MM.1S (cell line): ENCODE data around the gene CA5A.
"Not testable (repeated sequence)": the region's sequence is repeated elsewhere in the genome, so short reads cannot be mapped to it uniquely, and the experiment has no call there.

Experiments
- DNase-seq: peaks from one replicate; pipeline ENCODE4 v3.0.0-alpha.2; 2015
- H2AFZ ChIP-seq: fragments of 300-600 bp; sonication (generic); 2 replicates; pipeline ENCODE4 v1.6.0; 2016; ENCODE audit warnings: antibody characterized with exemption, low read length
- H3F3A ChIP-seq: fragments of 300-600 bp; sonication (generic); 2 replicates; pipeline ENCODE4 v1.6.1; 2016; ENCODE audit warnings: mild to moderate bottlenecking, antibody characterized with exemption, low read length, moderate library complexity, mixed read lengths; ENCODE audit not compliant: insufficient read depth
- H3K27ac ChIP-seq: fragments of 300-600 bp; sonication (generic); 2 replicates; pipeline ENCODE4 v1.5.1; 2016; ENCODE audit warnings: mild to moderate bottlenecking, low read length
- H3K27me3 ChIP-seq: fragments of 300-600 bp; sonication (generic); replicated peaks from 2 replicates; pipeline ENCODE4 v1.6.0; 2016; ENCODE audit warnings: low read length; ENCODE audit not compliant: insufficient read depth
- H3K36me3 ChIP-seq: fragments of 300-600 bp; sonication (generic); replicated peaks from 2 replicates; pipeline ENCODE4 v1.6.1; 2016; ENCODE audit warnings: mild to moderate bottlenecking, low read length, mixed read lengths; ENCODE audit not compliant: insufficient read depth
- H3K4me1 ChIP-seq: fragments of 300-600 bp; sonication (generic); 2 replicates; pipeline ENCODE4 v1.6.1; 2016; ENCODE audit warnings: low read length, mixed read lengths
- H3K4me2 ChIP-seq: fragments of 300-600 bp; sonication (generic); 2 replicates; pipeline ENCODE4 v1.6.0; 2016; ENCODE audit warnings: low read depth, low read length
- H3K4me3 ChIP-seq: fragments of 300-600 bp; sonication (generic); 2 replicates; pipeline ENCODE4 v1.5.1; 2016; ENCODE audit warnings: low read length, mixed read lengths
- H3K79me2 ChIP-seq: fragments of 300-600 bp; sonication (generic); 2 replicates; pipeline ENCODE4 v1.6.1; 2016; ENCODE audit warnings: mixed run types, low read length, mixed read lengths
- H3K9ac ChIP-seq: fragments of 300-600 bp; sonication (generic); 2 replicates; pipeline ENCODE4 v1.6.1; 2016; ENCODE audit warnings: low read length, mixed read lengths
- H3K9me2 ChIP-seq: fragments of 300-600 bp; sonication (generic); replicated peaks from 2 replicates; pipeline ENCODE4 v1.6.1; 2016; ENCODE audit warnings: mild to moderate bottlenecking, low read length, mixed read lengths; ENCODE audit not compliant: insufficient read depth
- H3K9me3 ChIP-seq: fragments of 300-600 bp; sonication (generic); replicated peaks from 2 replicates; pipeline ENCODE4 v1.6.1; 2016; ENCODE audit warnings: mild to moderate bottlenecking, low read length, mixed read lengths; ENCODE audit not compliant: insufficient read depth
- H4K20me1 ChIP-seq: fragments of 300-600 bp; sonication (generic); 2 replicates; pipeline ENCODE4 v1.6.1; 2016; ENCODE audit warnings: mild to moderate bottlenecking, low read length, moderate library complexity, mixed read lengths; ENCODE audit not compliant: insufficient read depth
- CTCF ChIP-seq: fragments of 300-600 bp; sonication (generic); IDR thresholded peaks from 2 replicates; pipeline ENCODE4 v1.5.1; 2016; ENCODE audit warnings: antibody characterized with exemption, low read length, mixed read lengths
- EZH2 ChIP-seq: fragments of 300-600 bp; sonication (generic); optimal IDR thresholded peaks from 2 replicates; pipeline ENCODE3; 2017; ENCODE audit warnings: low read depth, mild to moderate bottlenecking, antibody characterized with exemption, low read length, mixed read lengths
- EZH2phosphoT487 ChIP-seq: fragments of 300-600 bp; sonication (generic); IDR thresholded peaks from 2 replicates; pipeline ENCODE4 v1.6.1; 2018; ENCODE audit warnings: antibody characterized with exemption, low read length

CA5A gene

GRCh38 chr16:87939562-87940423 is 3.5 kb upstream of the CA5A start:
- Histone ChIP-seq H2AFZ (no peak overlapping the region), H3K36me3 (no peaks in the 10 kb centered on the region), H3K9ac (no peak overlapping the region), H3K9me3 (no peaks in the 10 kb centered on the region), H3K79me2 (no peaks in the 10 kb centered on the region), H3K4me3 (no peak overlapping the region), H3K4me2 (no peak overlapping the region), H3K27ac (no peak overlapping the region), H3K9me2 (no peaks in the 10 kb centered on the region), H3F3A (no peaks in the 10 kb centered on the region), H3K4me1 (no peaks in the 10 kb centered on the region), H4K20me1 (no peaks in the 10 kb centered on the region), H3K27me3 (no peaks in the 10 kb centered on the region; the same call in 1 of the 2 replicates)
- TF ChIP-seq CTCF (no peak), EZH2 (no peak), EZH2phosphoT487 (no peak)
- no peak for DNase-seq

GRCh38 chr16:87938412-87938949 is 2.2 kb upstream of the CA5A start:
- Histone ChIP-seq H3K4me1 (no peaks in the 10 kb centered on the region), H3K9me3 (no peaks in the 10 kb centered on the region), H4K20me1 (no peaks in the 10 kb centered on the region), H3K27ac (no peak overlapping the region), H3F3A (no peaks in the 10 kb centered on the region), H3K27me3 (no peaks in the 10 kb centered on the region; the same call in 1 of the 2 replicates), H3K9me2 (no peaks in the 10 kb centered on the region), H2AFZ (no peak overlapping the region), H3K4me3 (no peak overlapping the region), H3K4me2 (no peak overlapping the region), H3K36me3 (no peaks in the 10 kb centered on the region), H3K9ac (no peak overlapping the region), H3K79me2 (no peaks in the 10 kb centered on the region)
- no peak for DNase-seq
- TF ChIP-seq EZH2 (no peak), CTCF (no peak), EZH2phosphoT487 (no peak)

GRCh38 chr16:87937231-87937542 is 858 bp upstream of the CA5A start:
- not testable (repeated sequence) for H3K27me3 ChIP-seq, H3K27ac ChIP-seq, H3K9me3 ChIP-seq, H3K36me3 ChIP-seq, H4K20me1 ChIP-seq, H2AFZ ChIP-seq, DNase-seq, H3K79me2 ChIP-seq, H3K9ac ChIP-seq, H3K9me2 ChIP-seq, H3K4me3 ChIP-seq, H3K4me2 ChIP-seq, H3K4me1 ChIP-seq, H3F3A ChIP-seq

GRCh38 chr16:87936016-87936374 is 334 bp downstream of the CA5A start:
- H3K27ac ChIP-seq, H3K27me3 ChIP-seq, H3K9ac ChIP-seq, H4K20me1 ChIP-seq, H3K79me2 ChIP-seq, DNase-seq, H3F3A ChIP-seq, H2AFZ ChIP-seq, H3K9me2 ChIP-seq, H3K36me3 ChIP-seq, H3K4me3 ChIP-seq, H3K4me1 ChIP-seq, H3K9me3 ChIP-seq, H3K4me2 ChIP-seq: not testable (repeated sequence)

- not testable (repeated sequence) for H3K36me3 ChIP-seq, H3F3A ChIP-seq, H3K9me3 ChIP-seq, H3K4me1 ChIP-seq, DNase-seq, H2AFZ ChIP-seq, H3K27me3 ChIP-seq, H3K27ac ChIP-seq, H3K79me2 ChIP-seq, H3K9ac ChIP-seq, H3K4me3 ChIP-seq, H4K20me1 ChIP-seq, H3K9me2 ChIP-seq, H3K4me2 ChIP-seq
Observed at GRCh38 chr16:87934752-87935425, 1.4 kb downstream of the CA5A start.
